Activated naive CD8-positive, alpha-beta T cell treated with anti-CD3 and anti-CD28 coated beads, Interleukin-2, amount 50 U/mL, for 16 hours (primary cell): ENCODE results near the gene TOB2.
"Not testable (repeated sequence)": the region's sequence is repeated elsewhere in the genome, so short reads cannot be mapped to it uniquely, and the experiment has no call there.

Source experiments
- DNase-seq: peaks from one replicate; pipeline ENCODE4 v3.0.0-alpha.2; 2020; ENCODE audit warnings: low read depth, low spot score

The TOB2 gene

DNA sequence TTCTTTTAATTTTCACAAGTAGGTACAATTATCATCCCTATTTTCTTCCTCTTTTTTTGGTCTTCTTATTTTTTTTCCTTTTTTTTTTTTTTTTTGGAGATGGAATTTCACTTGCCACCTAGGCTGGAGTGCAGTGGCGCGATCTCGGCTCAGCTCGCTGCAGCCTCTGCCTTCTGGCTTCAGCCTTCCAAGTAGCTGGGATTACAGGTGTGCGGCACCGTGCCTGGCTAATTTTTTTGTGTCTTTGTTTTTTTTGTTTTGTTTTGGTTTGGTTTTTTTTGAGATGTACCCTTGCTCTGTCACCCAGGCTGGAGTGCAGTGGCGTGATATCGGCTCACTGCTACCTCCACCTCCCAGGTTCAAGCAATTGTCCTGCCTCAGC, 16.7 kb downstream of the TOB2 start:
- no peak for DNase-seq

DNA sequence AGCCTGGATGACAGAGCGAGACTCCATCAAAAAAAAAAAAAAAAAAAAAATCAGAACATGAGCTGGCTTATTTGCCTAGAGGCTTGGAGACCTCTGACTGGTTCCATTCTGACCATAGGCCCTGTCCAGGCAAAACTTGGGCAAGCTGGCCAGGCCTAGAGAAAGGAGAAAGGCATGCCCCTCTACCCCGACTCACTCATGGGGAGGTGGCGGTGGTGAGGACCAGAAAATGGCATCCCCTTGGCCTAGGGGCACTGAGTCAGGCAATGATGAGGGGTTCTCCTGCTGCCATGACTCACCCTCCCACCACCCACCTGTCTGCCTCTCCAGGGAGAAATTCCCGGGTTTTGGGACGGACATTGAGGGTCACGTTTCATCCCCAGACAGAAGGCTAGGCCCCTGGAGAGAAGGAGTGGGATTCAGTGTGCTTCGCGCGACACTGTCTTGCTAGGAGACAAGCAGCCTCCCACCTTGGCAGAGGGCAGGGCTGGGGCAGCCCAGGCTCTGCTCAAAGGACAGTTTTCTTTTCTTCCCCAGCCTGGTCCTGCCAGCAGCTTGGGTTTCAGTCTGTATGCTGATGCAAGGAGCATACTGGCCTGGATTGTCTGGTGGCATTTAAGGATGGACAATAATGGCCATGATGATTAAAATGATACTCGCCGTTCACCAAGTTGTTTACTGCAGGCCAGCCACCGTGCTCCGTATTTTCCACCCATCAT, 17.2 kb downstream of the TOB2 start:
- DNase-seq, result no peak

DNA sequence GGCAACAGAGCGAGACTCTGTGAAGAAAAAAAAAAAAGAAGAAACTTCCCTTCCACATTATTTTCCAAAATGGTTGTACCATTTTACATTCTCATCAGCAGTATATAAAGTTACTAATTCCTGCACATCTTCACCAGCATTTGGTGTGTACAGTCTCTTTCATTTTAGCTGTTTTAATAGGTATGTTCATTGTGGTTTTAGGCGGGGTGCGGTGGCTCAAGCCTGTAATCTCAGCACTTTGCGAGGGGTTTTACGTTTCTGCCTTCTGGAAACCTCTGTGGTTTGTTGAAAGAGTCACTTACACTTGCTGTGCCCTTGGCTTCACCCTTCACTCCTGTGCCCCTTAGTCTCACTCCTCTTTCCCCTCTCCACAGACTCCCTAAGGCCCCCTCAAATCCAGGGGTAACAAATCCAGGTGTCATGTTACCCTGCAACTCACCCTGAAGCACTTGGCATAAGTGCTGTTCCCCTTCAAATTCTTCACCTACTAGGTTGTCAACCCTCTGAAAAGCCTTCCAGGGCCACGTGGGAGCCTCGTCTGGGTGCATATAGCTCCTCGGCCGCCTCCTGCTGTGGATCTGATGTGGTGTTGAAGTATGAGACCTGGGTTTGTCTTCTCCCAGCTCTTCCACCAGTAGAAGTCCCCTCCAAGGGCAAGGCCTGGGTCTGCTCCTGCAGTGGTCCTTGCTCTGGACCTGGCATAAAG, 20.8 kb downstream of the TOB2 start:
- no peak for DNase-seq

DNA sequence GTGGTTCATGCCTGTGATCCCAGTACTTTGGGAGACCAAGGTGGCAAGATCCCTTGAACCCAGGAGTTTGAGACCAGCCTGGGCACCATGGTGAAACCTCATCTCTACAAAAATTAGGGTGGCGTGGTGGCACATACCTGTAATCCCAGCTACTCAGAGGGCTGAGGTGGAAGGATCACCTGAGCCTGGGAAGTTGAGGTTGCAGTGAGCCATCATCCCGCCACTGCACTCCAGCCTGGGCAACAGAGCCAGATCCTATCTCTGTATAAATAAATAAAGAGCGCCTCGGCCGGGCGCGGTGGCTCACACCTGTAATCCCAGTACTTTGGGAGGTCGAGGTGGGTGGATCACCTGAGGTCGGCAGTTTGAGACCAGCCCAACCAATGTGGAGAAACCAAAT, 27.9 kb downstream of the TOB2 start:
- DNase-seq, result no peak

DNA sequence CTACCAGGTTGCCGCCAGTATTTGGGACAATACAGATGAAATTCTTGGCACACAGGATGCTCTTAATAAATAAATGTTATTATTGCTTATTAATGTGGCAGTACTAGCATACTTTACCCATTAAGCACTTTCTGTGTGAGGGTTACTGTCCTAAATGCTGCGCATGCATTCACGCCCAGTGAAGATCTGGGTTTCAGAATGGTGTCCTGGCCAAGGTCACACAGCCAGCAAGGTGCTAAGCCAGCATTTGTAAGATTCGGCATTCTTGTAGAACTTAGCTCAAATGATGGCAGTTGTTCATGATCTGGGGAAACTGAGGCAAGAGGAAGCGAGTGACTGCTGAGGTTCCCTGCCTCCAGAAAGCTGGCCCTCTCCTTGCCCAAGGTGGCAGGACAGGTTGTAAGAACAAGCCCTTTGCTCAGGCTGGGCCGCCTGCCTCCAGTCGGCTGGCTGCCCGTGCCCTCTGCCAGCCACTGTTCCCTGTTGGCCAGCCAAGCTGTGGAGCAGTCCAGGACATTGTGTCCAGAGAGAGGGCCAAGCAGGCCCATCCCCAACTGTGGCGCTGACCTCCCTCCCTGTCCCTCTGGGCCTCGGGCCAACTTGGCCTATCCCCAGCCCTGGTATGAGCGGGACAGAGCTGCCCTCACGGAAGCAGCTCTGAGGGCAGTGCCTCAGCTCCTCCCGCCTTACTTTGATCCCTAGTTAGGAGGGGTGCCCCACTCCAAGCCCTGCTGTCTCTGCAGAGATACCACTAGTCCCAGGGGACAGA, 28.8 kb downstream of the TOB2 start:
- no peak for DNase-seq

DNA sequence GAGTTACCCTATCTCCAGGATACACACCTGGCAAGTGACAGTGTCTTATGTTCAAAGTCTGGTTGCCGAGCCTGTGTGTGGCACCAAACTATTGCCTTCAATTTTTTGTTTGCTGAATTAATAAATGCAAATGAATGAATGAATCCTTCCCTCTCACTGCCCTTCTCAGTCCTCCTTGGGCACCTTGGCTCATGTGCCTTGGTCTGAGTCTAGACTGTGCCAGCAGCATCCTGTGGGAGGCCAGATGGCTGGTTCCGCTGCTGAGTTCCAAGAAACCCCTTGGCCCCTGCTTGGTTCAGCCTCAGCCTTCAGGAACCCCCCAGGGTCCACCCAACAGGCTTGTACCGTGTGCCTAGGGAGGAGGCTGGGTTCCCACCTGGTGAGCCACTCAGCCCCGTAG, 31.0 kb downstream of the TOB2 start:
- no peak for DNase-seq

DNA sequence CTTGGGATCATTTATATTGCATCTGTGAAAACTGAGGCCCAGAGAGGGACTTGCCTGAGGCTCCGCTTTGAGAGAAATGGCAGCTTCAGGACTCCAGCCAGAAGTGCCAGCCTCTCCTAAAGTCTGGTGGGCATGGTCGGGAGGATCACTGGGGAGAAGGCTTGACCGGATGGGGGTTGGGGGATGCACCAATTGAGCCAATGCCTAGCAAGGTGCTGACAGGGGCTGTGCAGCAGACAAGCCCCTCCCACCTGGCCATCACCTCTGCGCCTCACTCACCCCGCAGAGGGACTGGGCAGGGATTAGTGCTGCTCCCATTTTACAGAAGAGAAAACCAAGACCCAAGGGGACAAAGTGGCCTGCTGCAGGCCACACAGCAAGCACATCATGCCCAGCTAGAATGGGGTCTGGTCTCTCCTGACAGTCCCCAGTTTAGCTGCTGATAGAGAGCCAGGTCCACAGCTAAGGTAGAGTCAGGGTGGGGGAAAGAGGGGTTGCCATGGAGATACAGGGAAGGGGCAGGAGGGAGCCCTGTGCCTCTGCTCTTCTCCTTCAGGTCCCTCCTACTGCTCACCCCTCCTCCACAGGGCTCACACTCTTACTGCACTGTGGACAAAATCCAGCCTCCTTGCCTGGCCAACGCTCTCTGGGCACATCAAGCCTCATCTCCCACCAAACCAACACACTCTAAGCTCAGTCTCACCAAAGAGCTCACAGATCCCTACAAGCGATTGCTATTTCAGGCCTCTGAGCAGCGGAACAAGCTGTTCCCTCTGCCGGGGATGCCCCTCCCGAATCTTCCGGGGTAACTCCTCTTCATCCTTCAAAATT, 35.4 kb downstream of the TOB2 start:
- DNase-seq, result no peak

DNA sequence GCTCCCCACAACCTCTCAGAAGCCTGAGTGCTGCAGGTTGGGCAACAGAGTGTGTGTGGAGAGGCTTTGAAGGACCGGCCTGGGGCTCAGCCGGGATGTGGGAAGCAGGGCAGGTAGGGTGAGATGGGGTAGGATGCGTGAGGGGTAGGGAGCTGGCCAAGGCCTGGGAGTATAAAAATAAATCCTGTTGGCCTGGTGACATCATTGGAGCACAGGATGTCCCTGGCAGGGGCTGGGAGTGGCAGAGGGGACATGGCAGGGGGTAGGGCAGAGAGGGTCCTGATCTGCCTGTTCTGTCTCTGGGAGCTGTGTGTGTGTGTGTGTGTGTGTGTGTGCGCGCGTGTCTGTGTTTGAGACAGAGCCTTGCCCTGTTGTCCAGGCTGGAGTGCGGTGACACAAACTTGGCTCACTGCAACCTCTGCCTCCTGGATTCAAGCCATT, 36.3 kb downstream of the TOB2 start:
- no peak for DNase-seq

DNA sequence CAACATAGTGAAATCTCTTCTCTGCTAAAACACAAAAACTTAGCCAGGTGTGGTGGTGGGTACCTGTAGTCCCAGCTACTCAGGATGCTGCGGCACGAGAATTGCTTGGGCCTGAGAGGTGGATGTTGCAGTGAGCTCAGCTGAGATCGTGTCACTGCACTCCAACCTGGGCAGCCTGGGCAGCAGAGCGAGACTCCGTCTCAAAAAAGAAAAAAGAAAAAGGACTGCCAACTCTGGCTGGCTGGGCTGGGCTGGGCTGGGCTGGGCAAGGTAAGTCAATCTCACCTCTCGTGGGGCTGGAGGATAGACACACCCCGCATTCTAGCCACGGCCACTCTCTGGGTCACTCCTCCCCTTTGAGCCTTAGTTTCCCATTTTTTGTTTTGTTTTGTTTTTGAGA, 37.9 kb downstream of the TOB2 start:
- no peak for DNase-seq

DNA sequence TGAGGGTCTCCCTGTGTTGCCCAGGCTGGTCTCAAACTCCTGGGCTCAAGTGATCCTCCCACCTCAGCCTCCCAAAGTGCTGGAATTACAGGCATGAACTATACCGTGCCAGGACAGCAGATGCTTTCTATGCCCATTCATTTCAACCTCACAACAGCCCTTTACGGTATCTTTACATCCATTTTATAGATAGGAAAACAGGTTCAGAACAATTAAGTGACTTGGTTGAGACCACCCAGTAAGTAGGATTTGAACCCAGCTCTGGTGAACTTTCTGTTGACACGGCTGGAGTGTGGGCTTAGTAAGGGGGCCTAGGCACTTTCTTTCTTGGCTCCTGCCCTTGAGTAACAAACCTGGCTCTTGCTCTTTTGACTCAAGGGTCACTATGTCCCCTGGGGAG, 39.2 kb downstream of the TOB2 start:
- no peak for DNase-seq

DNA sequence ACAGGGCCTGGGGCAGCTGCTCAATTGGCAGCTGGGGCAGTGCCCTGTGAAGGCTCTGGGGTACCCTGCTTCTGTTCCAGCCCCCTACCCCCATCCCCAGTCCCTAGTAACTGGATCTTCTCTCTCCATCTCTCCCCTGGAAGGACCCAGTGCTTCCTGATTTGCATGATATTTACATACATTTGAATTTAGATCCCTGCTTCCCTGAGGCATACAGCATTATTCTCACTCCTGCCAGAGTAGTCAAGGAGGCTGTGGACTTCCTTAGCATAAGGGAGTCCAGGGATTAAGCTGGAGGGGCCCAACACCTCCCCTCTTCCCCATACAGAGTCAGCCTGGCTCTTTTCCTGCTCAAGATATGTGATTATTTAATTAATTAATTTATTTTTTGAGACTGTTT, 40.2 kb downstream of the TOB2 start:
- DNase-seq, result no peak

DNA sequence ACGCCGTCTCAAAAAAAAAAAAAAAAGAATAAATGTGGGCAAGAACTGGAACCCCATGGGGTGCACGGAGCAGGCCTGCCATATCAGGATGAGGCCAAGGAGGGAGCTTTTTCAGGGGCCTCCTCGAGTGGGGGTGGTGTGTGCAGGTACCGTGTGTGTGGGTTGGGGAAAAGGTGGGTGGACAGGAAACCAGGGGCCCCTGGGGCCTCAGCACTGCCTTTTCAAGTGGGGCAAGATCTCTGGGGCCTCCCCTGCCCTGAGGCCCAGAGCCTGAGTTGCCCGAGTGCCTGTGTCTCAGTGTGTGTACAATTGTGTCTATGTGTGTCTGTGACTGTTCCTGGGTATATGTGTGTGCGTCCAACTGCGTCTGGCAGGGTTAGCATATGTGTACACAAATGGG, 41.0 kb downstream of the TOB2 start:
- DNase-seq, result no peak

DNA sequence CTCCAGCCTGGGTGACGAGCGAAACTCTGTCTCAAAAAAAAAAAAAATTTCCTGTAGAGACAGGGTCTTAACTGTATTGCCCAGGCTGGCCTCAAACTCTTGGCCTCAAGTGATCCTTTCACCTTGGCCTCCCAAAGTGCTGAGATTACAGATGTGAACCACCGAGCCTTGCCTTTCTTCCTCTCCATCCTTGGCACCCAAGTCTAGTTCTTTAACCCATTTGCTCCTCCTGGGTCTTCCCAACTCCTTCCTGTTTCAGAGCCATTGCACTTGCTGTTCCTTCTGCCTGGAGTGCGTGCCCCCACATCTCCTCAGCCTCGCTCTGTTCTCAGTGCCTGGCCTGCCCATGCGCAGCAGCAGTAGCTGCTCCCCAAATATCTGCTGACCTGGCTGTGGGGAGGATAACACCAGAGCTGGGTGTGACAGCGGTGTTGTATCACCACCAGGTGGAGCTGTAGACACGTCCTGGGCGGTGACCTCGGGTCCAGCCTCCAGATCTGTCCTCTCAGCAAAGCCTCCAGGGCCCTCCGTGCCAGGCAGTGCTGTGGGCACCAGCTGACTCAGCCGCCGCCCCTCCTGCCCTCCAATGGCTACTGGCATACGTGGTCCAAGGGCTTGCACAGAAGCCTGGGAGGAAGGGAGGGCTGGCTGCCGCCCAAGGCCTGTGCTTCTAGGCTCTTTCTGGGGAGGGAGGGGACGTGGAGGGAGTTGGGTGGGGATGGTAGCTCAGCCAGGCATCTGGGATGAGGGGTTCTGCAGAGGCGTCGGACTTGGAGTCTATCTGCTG, 42.9 kb downstream of the TOB2 start:
- DNase-seq, result peak; percentile 76

DNA sequence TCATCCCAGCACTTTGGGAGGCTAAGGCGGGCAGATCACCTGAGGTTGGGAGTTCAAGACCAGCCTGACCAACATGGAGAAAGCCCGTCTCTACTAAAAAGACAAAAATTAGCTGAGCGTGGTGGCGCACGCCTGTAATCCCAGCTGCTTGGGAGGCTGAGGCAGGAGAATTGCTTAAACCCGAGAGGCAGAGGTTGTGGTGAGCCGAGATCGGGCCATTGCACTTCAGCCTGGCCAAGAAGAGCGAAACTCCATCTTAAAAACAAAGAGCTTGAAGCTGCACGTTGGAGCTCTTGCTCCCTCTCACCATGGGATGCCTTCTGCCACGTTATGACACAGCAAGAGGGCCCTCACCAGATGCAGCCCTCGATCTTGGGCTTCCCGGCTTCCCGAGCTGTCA, 43.8 kb downstream of the TOB2 start:
- DNase-seq, result not testable (repeated sequence)

DNA sequence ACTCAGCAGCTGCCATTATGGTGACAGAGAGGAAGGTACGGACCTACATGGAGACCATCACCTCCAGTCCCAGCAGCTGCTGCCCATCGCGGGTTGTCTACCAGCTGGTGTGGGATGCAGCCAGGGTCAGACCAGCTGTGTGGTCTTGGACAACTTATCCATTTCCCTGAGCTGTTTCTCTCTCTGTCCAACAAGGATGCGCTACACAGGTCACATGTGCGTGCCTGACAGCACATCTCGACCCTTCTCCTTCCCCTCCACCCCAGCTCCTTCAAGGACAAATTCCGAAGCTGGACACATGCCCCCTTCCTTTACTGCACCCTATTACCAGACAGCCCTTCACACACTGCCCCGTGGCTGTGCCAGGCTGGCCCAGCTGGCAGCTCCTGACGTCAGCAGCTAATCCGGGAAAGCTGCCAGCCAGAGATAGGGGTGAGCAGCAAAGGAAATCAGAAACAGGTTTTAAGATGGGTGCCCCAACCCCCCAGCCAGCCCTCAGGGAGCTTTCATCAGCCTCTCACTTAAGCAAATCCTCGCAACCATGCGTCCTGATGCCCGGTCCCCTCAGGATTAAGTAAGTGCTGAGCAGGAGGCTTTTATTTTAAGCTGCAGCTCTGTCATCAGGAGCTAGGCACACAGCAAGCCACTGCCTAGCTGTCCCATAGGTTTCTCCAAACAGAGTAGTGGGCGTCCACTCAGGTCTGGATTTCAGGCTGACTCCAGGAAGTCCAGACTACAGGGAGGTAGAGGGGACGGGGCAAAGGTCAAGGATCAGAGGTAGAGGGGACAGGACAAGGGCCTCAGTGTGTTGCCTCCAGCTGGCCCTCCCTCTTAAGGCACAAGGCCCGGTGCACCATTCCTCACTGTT, 44.6 kb downstream of the TOB2 start:
- no peak for DNase-seq

DNA sequence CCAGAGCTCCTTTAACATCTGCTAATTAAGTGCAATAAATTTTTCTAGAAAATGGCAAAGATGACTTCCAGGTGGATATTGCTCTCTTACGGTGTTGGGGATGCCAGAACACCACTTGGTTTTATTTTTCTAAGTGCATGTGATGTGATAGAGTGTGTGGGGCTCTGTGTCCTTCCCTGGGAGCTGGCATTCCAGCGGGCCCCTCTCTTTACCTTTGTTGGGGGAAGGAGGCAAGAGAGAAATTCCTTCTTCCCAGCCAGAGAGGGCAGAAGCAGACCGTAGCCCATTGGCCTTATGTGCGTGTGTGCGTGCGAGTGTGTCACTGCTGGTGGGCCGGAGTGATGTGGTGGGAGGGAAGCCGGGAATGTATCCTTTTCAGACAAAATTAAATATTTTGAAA, 47.7 kb downstream of the TOB2 start:
- no peak for DNase-seq

DNA sequence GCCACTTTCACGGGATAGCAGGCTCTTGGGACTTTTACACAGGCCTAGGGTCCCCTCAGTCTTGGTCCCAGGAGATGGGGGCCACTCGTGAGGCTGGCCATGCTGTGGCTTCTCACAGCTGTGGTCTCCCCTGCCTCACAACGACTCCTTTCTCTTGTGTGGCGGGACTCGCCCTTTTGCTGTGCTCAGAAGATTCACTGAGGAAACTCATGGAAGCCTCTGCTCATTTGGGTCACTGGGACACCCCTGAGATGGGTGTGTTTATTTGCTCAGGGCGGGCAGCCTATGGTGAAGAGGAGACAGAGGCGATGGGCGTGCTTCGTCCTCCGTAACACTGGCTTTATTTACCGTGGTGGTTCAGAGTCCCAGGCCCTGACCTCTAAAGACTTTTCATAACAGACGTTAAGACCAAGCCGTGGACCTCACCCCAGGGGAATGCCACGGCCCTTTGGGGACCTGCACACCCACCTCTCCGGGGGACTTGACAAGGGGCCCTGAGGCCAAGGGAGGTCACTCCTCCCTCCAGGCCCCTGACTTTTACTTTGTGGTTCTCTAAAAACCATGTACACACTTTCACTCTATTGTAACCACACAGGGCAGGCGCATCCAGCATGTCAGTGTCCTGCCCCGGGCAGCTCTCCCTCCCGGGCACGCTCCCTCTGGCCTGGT, 49.3 kb downstream of the TOB2 start:
- DNase-seq, result no peak

DNA sequence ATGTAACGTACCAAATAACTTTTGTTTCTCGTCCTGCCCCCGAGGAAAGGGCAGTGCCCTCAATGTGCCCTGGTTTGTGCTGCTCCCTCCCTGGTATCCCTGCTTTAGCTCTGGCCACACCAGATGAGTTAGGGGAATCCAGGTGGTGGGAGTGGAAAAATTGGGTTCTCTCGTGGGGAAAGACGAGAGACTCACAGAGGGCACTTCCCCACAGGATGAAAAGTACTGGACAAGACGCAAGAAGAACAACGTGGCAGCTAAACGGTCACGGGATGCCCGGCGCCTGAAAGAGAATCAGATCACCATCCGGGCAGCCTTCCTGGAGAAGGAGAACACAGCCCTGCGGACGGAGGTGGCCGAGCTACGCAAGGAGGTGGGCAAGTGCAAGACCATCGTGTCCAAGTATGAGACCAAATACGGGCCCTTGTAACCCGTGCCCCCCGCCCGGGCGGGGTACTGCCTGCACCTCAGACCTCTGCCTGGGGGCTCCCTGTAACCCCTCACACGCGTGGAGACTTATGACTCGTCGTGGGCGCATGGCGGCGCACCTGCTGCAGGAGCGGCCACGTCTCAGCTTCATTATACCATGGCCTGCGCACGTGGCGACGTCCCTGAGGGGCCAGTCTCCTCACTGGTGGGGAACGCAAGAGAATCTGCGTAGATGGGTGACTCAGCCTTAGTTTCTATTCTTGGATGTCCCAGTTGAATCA, 50.9 kb downstream of the TOB2 start:
- no peak for DNase-seq

DNA sequence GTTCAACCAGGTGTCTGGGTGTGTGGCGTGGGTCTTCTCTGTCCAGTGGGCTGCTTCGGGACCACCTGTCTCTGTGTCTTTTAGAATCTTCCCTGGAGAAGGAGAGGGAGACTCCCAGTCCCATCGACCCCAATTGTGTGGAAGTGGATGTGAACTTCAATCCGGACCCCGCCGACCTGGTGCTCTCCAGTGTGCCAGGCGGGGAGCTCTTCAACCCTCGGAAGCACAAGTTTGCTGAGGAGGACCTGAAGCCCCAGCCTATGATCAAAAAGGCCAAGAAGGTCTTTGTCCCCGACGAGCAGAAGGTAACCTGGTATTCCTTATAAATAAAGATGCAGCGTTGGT, 52.6 kb downstream of the TOB2 start:
- no peak for DNase-seq
